ENCODE data around the gene DACT3.

DNA sequence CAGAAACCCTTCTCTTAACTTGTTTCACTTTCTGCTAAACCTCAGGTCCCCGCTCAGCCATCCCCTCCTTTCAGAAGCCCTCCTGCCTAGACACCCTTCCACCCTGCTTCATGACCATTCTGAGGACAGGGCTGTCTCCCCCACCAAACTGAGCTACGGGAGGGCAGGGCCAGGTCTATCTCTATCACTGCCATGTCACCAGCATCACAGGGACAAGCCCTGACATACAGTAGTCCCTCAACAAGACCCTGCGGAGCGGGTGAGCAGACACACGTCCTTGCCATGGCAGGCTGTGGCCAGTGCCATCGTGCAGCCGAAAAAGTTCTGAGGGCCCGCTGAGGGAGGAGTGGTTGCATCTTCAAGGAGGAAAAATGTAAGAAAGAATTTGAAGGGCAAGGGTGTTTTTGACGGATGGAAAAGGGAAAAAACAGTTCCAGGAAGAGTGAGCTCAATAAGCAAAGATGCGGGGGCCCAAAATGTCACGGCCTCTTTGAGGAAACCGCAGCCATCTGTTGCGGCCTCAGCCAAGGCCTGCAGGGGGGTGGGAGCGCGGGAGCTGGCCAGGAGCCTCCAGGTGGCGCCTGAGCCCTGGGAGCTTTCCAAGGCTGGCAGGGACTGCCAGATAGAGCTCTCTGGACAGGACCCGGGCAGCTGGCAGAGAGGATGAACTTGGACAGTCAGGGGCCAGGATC lies 44.2 kb downstream of the DACT3 start:
- no peak for TF ChIP-seq EZH2 (IDR thresholded peaks at IDR 0.05; ENCODE audit: low read length, missing control alignments)
- TF ChIP-seq, protein P1, sequence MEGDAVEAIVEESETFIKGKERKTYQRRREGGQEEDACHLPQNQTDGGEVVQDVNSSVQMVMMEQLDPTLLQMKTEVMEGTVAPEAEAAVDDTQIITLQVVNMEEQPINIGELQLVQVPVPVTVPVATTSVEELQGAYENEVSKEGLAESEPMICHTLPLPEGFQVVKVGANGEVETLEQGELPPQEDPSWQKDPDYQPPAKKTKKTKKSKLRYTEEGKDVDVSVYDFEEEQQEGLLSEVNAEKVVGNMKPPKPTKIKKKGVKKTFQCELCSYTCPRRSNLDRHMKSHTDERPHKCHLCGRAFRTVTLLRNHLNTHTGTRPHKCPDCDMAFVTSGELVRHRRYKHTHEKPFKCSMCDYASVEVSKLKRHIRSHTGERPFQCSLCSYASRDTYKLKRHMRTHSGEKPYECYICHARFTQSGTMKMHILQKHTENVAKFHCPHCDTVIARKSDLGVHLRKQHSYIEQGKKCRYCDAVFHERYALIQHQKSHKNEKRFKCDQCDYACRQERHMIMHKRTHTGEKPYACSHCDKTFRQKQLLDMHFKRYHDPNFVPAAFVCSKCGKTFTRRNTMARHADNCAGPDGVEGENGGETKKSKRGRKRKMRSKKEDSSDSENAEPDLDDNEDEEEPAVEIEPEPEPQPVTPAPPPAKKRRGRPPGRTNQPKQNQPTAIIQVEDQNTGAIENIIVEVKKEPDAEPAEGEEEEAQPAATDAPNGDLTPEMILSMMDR (conservative IDR thresholded peaks at IDR 0.05 in 1 of 2, IDR thresholded peaks at IDR 0.05 in 1 of 2; ENCODE audit: low read depth in 1 of 2, low read length in 2 of 2), result peak; percentile 8 to 29
